Panc1 (cell line): ENCODE data around the gene ELMO1. TPM values are rescaled to one million over a fixed set of nuclear protein-coding genes. Genes with fewer than 3 reads are reported as not detected.
A peak's percentile ranks its signal among the peaks of the same experiment; 100 is the strongest.

Experiments
- ATAC-seq: fragments of 200-7000 bp; cut with Tn5 transposase; 2 replicates; pipeline ENCODE4 v1.9.1; 2020; ENCODE audit warnings: mild to moderate bottlenecking, moderate library complexity
- BruUV-seq: library from RNA; stranded (reverse); fragments of 400-500 nt; replicated peaks from 2 replicates; lab custom pipeline; 2021; lab: Mats Ljungman, UMichigan
- CTCF ChIA-PET: fragments of 300-600 bp; sonication (Branson Sonifier 250); formaldehyde crosslinking; loops from one replicate; lab custom pipeline; 2022; ENCODE audit warnings: antibody characterized with exemption; lab: Charles Lee
- POLR2A ChIA-PET: fragments of 300-600 bp; sonication (Branson Sonifier 250); formaldehyde crosslinking; loops from one replicate; lab custom pipeline; 2022; ENCODE audit warnings: antibody characterized with exemption; lab: Charles Lee
- DNase-seq: peaks from one replicate; pipeline ENCODE4 v3.0.0-alpha.2; 2010; ENCODE audit warnings: low read depth, low spot score
- H3K27ac ChIP-seq: 2 replicates; pipeline ENCODE4 v1.5.1; 2011; ENCODE audit warnings: mild to moderate bottlenecking, low read length, inconsistent platforms
- H3K27me3 ChIP-seq: fragments of 200-500 bp; sonication (Bioruptor generic); 2 replicates; pipeline ENCODE4 v1.6.0; 2014; ENCODE audit warnings: low read length, inconsistent platforms; ENCODE audit not compliant: control insufficient read depth, insufficient read depth
- H3K36me3 ChIP-seq: fragments of 200-500 bp; sonication (Bioruptor generic); 2 replicates; pipeline ENCODE4 v1.5.1; 2014; ENCODE audit warnings: inconsistent platforms, mild to moderate bottlenecking, low read length, moderate library complexity; ENCODE audit not compliant: control insufficient read depth, insufficient read depth
- H3K4me1 ChIP-seq: 2 replicates; pipeline ENCODE4 v1.5.1; 2011; ENCODE audit warnings: inconsistent platforms, mild to moderate bottlenecking, low read length, moderate library complexity; ENCODE audit not compliant: control insufficient read depth, insufficient read depth
- H3K4me3 ChIP-seq, 2 experiments: 2 replicates each; pipeline ENCODE4 v1.5.1; 2011 to 2012; ENCODE audit warnings: low read depth in 2 of 2, low read length in 2 of 2, mild to moderate bottlenecking in 2 of 2, inconsistent platforms in 1 of 2, moderate library complexity in 1 of 2
- H3K9me3 ChIP-seq: fragments of 200-500 bp; sonication (Bioruptor generic); 2 replicates; pipeline ENCODE4 v1.5.1; 2014; ENCODE audit warnings: low read depth, mild to moderate bottlenecking, inconsistent platforms, low read length, moderate library complexity; ENCODE audit not compliant: control insufficient read depth, insufficient read depth
- CTCF ChIP-seq: fragments of 450-650 bp; IDR thresholded peaks from 2 replicates; pipeline ENCODE4 v1.5.1; 2017; ENCODE audit warnings: mild to moderate bottlenecking
- POLR2AphosphoS5 ChIP-seq: IDR thresholded peaks from 2 replicates; pipeline ENCODE4 v1.6.1; 2012; ENCODE audit warnings: mild to moderate bottlenecking, low read depth, low read length, moderate library complexity
- SIN3A ChIP-seq: IDR thresholded peaks from 2 replicates; pipeline ENCODE4 v1.6.1; 2012; ENCODE audit warnings: low read depth, mild to moderate bottlenecking, low read length, moderate library complexity, borderline replicate concordance; ENCODE audit not compliant: insufficient read depth
- TCF7L2 ChIP-seq: IDR thresholded peaks from 2 replicates; pipeline ENCODE4 v1.6.1; 2011; ENCODE audit warnings: mild to moderate bottlenecking, low read depth, low read length, inconsistent platforms
- in situ Hi-C: cut with HindIII; loops from 2 replicates; pipeline ENCODE4 v1.10.0; 2016; ENCODE audit warnings: low sequenced_read_pairs, low pct_unique_long_range_greater_than_20kb
- intact Hi-C: fragments of 100-400 bp; cut with micrococcal nuclease; formaldehyde crosslinking; loops from one replicate; pipeline ENCODE4 v1.10.0; 2022; ENCODE audit not compliant: unreplicated experiment
- total RNA-seq: library from RNA; stranded (reverse); gene quantifications from one replicate; pipeline ENCODE4 v1.2.1, GENCODE V29; 2021; ENCODE audit not compliant: unreplicated experiment
- TF ChIP-seq, protein P1 (sequence below), 2 experiments: IDR thresholded peaks; 2 replicates each; pipeline ENCODE4 v1.6.1; 2011 to 2012; ENCODE audit warnings: low read depth in 2 of 2, control low read depth in 1 of 2, low read length in 1 of 2, mild to moderate bottlenecking in 1 of 2, moderate library complexity in 1 of 2; ENCODE audit not compliant: insufficient read depth in 1 of 2

The ELMO1 gene
- total RNA-seq, 1 experiment from 2014 or later = 0.80 TPM

- POLR2A ChIA-PET = interaction anchor here (0.7 kb wide), 1 partner anchor 304 kb away, joined by 9 read pairs; no protein-coding TSS in a partner anchor
- in situ Hi-C loops = no loop called here
These were observed 247.4 kb downstream of the ELMO1 start for GRCh38 chr7:37201003-37201875.

DNA sequence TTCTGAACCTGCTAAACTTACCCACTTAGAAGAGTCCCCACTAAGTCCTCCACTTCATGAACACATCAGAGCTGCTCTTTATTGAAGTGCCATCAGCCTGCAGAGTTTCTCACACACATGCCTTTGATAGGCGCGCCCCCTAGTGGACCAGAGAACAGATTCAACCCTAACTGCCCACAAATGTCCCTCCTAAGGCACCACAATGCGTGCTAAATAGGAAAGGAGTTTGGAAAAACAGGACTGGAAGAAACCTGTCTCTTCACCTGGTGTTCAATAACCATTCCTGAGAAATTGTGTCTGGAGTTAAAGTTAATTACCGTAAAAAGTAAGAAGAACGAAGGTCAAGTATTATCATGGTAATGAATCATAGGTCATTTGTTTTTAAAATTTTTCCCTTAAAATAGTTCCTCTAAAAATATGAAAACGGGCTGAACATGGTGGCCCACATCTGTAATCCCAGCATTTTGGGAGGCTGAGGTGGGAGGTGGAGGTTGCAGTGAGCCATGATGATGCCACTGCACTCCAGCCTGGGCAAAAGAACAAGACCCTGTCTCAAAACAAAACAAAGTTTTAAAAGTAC lies 249.7 kb downstream of the ELMO1 start:
- in situ Hi-C loops = loop anchor here (25.0 kb wide), 1 partner anchor 712 kb away; no protein-coding TSS in a partner anchor
- BruUV-seq = no TSS peak
- POLR2A ChIA-PET = no interaction called here
- H3K4me3 ChIP-seq = no peak overlapping the region
- intact Hi-C loops = loop anchor here (1.0 kb wide), 1 partner anchor 711 kb away; no protein-coding TSS in a partner anchor
- peak; percentile 93 for ATAC-seq
- peaks cover 19% of the 10 kb centered on the region for H3K4me1 ChIP-seq
- TF ChIP-seq SIN3A (no peak), CTCF (peak; percentile 97), POLR2AphosphoS5 (no peak), TCF7L2 (0 out of 2 replicates have a peak, but pooled peaks have one; percentile 12)
- TF ChIP-seq, protein P1, sequence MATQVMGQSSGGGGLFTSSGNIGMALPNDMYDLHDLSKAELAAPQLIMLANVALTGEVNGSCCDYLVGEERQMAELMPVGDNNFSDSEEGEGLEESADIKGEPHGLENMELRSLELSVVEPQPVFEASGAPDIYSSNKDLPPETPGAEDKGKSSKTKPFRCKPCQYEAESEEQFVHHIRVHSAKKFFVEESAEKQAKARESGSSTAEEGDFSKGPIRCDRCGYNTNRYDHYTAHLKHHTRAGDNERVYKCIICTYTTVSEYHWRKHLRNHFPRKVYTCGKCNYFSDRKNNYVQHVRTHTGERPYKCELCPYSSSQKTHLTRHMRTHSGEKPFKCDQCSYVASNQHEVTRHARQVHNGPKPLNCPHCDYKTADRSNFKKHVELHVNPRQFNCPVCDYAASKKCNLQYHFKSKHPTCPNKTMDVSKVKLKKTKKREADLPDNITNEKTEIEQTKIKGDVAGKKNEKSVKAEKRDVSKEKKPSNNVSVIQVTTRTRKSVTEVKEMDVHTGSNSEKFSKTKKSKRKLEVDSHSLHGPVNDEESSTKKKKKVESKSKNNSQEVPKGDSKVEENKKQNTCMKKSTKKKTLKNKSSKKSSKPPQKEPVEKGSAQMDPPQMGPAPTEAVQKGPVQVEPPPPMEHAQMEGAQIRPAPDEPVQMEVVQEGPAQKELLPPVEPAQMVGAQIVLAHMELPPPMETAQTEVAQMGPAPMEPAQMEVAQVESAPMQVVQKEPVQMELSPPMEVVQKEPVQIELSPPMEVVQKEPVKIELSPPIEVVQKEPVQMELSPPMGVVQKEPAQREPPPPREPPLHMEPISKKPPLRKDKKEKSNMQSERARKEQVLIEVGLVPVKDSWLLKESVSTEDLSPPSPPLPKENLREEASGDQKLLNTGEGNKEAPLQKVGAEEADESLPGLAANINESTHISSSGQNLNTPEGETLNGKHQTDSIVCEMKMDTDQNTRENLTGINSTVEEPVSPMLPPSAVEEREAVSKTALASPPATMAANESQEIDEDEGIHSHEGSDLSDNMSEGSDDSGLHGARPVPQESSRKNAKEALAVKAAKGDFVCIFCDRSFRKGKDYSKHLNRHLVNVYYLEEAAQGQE (IDR thresholded peaks at IDR 0.05; ENCODE audit: insufficient read depth in 1 of 2, low read depth in 2 of 2, low read length in 1 of 2) = no peak
- H3K36me3 ChIP-seq = no peaks in the 10 kb centered on the region
- H3K27me3 ChIP-seq = no peaks in the 10 kb centered on the region
- no peak for DNase-seq
- CTCF ChIA-PET = interaction anchor here (0.5 to 1.4 kb wide), 11 partner anchors 17 to 757 kb away, joined by 3 to 12 read pairs (median 4); no protein-coding TSS in a partner anchor
- H3K9me3 ChIP-seq = no peaks in the 10 kb centered on the region
- H3K27ac ChIP-seq = peak overlapping the region; percentile 32; the same call in 1 of the 2 replicates

More at GRCh38 chr7:37201003-37201875, 247.4 kb downstream of the ELMO1 start:
- ATAC-seq = peak; percentile 86
- no peaks in the 10 kb centered on the region for H3K27me3 ChIP-seq
- intact Hi-C loops = loop anchor here (1.0 kb wide), 2 partner anchors 714 to 728 kb away; no protein-coding TSS in a partner anchor
- no peaks in the 10 kb centered on the region for H3K9me3 ChIP-seq
- peak; percentile 94 for TF ChIP-seq CTCF
- no peak; the same call in 1 of the 2 replicates for TF ChIP-seq POLR2AphosphoS5
- TF ChIP-seq TCF7L2 = peak; percentile 57; the same call in 1 of the 2 replicates
- DNase-seq = no peak
- no TSS peak for BruUV-seq
- CTCF ChIA-PET = interaction anchor here (0.6 to 1.2 kb wide), 3 partner anchors 18 to 760 kb away, joined by 3 to 11 read pairs (median 4); no protein-coding TSS in a partner anchor
- no peaks in the 10 kb centered on the region for H3K36me3 ChIP-seq
- no peak overlapping the region for H3K4me3 ChIP-seq
- H3K4me1 ChIP-seq = peaks cover 19% of the 10 kb centered on the region
- H3K27ac ChIP-seq = peak overlapping the region; percentile 36
